HepG2 (cell line): ENCODE results near the gene POMT1. TPM values are rescaled to one million over a fixed set of nuclear protein-coding genes. Genes with fewer than 3 reads are reported as not detected.

Source experiments
- ATAC-seq: fragments of 200-7000 bp; cut with Tn5 transposase; 3 replicates; pipeline ENCODE4 v1.9.1; 2020; ENCODE audit warnings: mild to moderate bottlenecking, moderate library complexity
- BruUV-seq: library from RNA; stranded (reverse); fragments of 400-500 nt; replicated peaks from 2 replicates; lab custom pipeline; 2021; lab: Mats Ljungman, UMichigan
- CTCF ChIA-PET: fragments of 300-600 bp; formaldehyde crosslinking; extraction: SDS; loops from one replicate; lab custom pipeline; 2021; ENCODE audit warnings: low total read pairs, inconsistent platforms, low intra/inter-chr PET ratio; lab: Yijun Ruan, JAX
- POLR2A ChIA-PET: fragments of 350-600 bp; sonication (Branson Sonifier 250); formaldehyde crosslinking; loops from one replicate; lab custom pipeline; 2020; ENCODE audit warnings: antibody characterized with exemption, inconsistent platforms; lab: Yijun Ruan, JAX
- DNase-seq: peaks from one replicate; pipeline ENCODE4 v3.0.0-alpha.2; 2015; ENCODE audit warnings: low spot score
- FAIRE-seq: peaks from 3 replicates; lab custom pipeline; 2011; peaks lifted over from hg19 to GRCh38; lab: Jason Lieb, UNC
- H2AFZ ChIP-seq: one replicate; pipeline ENCODE4 v1.6.1; 2011; ENCODE audit warnings: low read length, inconsistent platforms
- H3K27ac ChIP-seq: fragments of 300-600 bp; 3 replicates; pipeline ENCODE4 v1.8.0; 2011; ENCODE audit warnings: mixed run types, mild to moderate bottlenecking, mixed read lengths, low read length, inconsistent platforms; ENCODE audit not compliant: insufficient read depth; ENCODE audit errors: extremely low read length
- H3K27me3 ChIP-seq, 2 experiments: fragments of 200-600 bp in 1 of 2; 2 replicates in 1 of 2; 3 replicates in 1 of 2; pipeline versions ENCODE4 v1.6.0 to v1.8.0; 2011; ENCODE audit warnings: low read length in 2 of 2, mild to moderate bottlenecking in 2 of 2, moderate library complexity in 2 of 2, inconsistent platforms in 1 of 2; ENCODE audit not compliant: insufficient read depth in 2 of 2, control insufficient read depth in 1 of 2
- H3K36me3 ChIP-seq, 2 experiments: fragments of 200-600 bp in 1 of 2; replicated peaks in 1 of 2; 2 replicates in 1 of 2; 3 replicates in 1 of 2; pipeline versions ENCODE4 v1.5.1 to v1.8.0; 2011; ENCODE audit warnings: low read length in 2 of 2, inconsistent platforms in 1 of 2; ENCODE audit not compliant: insufficient read depth in 2 of 2, control insufficient read depth in 1 of 2
- H3K4me1 ChIP-seq: 2 replicates; pipeline ENCODE4 v1.5.1; 2012; ENCODE audit warnings: low read length, inconsistent platforms; ENCODE audit not compliant: insufficient read depth
- H3K4me2 ChIP-seq: 2 replicates; pipeline ENCODE4 v1.6.0; 2011; ENCODE audit warnings: low read depth, low read length, inconsistent platforms
- H3K4me3 ChIP-seq, 3 experiments: fragments of 200-600 bp in 1 of 3; sonication (generic), shearing (Covaris generic) in 1 of 3; replicated peaks in 1 of 3; 2 replicates each; pipeline ENCODE4 v1.5.1; 2011 to 2016; ENCODE audit warnings: low read length in 3 of 3, inconsistent platforms in 2 of 3, low read depth in 2 of 3, mild to moderate bottlenecking in 2 of 3, control low read depth in 1 of 3, mixed read lengths in 1 of 3; ENCODE audit not compliant: insufficient read depth in 1 of 3
- H3K79me2 ChIP-seq: one replicate; pipeline ENCODE4 v1.6.1; 2011; ENCODE audit warnings: low read length, inconsistent platforms; ENCODE audit not compliant: insufficient read depth
- H3K9ac ChIP-seq: 2 replicates; pipeline ENCODE4 v1.6.0; 2011; ENCODE audit warnings: mild to moderate bottlenecking, low read depth, low read length, inconsistent platforms; ENCODE audit not compliant: insufficient read depth
- H3K9me3 ChIP-seq: 2 replicates; pipeline ENCODE4 v1.5.1; 2012; ENCODE audit warnings: mild to moderate bottlenecking, low read length
- H4K20me1 ChIP-seq: 2 replicates; pipeline ENCODE4 v1.6.0; 2011; ENCODE audit warnings: inconsistent platforms, mild to moderate bottlenecking, low read length, moderate library complexity; ENCODE audit not compliant: insufficient read depth
- AHDC1 ChIP-seq: sonication (generic); formaldehyde crosslinking; IDR thresholded peaks from 2 replicates; pipeline ENCODE4 v1.5.1; 2020; ENCODE audit warnings: mild to moderate bottlenecking, missing genetic modification reagents, borderline replicate concordance
- ISL2 ChIP-seq: sonication (generic); formaldehyde crosslinking; IDR thresholded peaks from 2 replicates; pipeline ENCODE4 v1.5.0; 2020; ENCODE audit warnings: missing genetic modification reagents
- NFE2 ChIP-seq: sonication (generic); formaldehyde crosslinking; IDR thresholded peaks from 2 replicates; pipeline ENCODE4 v1.4.0; 2020; ENCODE audit warnings: missing genetic modification reagents
- RBM22 ChIP-seq: fragments of 200-400 bp; formaldehyde crosslinking; optimal IDR thresholded peaks from 2 replicates; pipeline ENCODE3; 2017; ENCODE audit warnings: mild to moderate bottlenecking, low read length, moderate library complexity
- YY1 ChIP-seq: IDR thresholded peaks from 2 replicates; pipeline ENCODE4 v1.6.1; 2011; ENCODE audit warnings: low read length, low read depth, moderate library complexity, mild to moderate bottlenecking; ENCODE audit not compliant: insufficient read depth, insufficient replicate concordance
- ZBTB7A ChIP-seq: sonication (generic); formaldehyde crosslinking; IDR thresholded peaks from 2 replicates; pipeline ENCODE4 v1.8.0; 2022; ENCODE audit warnings: mild to moderate bottlenecking, missing genetic modification reagents
- ZHX2 ChIP-seq, 2 experiments: sonication (generic) in 1 of 2; formaldehyde crosslinking in 1 of 2; IDR thresholded peaks; 2 replicates each; pipeline versions ENCODE4 v1.6.1 to v1.9.0; 2014 to 2022; ENCODE audit warnings: antibody characterized with exemption in 1 of 2, borderline replicate concordance in 1 of 2, inconsistent platforms in 1 of 2, low read depth in 1 of 2, missing genetic modification reagents in 1 of 2
- ZNF33B ChIP-seq: sonication (generic); formaldehyde crosslinking; IDR thresholded peaks from 2 replicates; pipeline ENCODE4 v1.5.1; 2020; ENCODE audit warnings: mild to moderate bottlenecking, missing genetic modification reagents
- ZNF430 ChIP-seq: sonication (generic); formaldehyde crosslinking; IDR thresholded peaks from 2 replicates; pipeline ENCODE4 v1.9.0; 2021; ENCODE audit warnings: mild to moderate bottlenecking, missing genetic modification reagents
- ZNF501 ChIP-seq: sonication (generic); formaldehyde crosslinking; IDR thresholded peaks from 2 replicates; pipeline ENCODE4 v1.5.1; 2020; ENCODE audit warnings: mild to moderate bottlenecking, moderate library complexity, missing genetic modification reagents
- ZNF530 ChIP-seq: sonication (generic); formaldehyde crosslinking; IDR thresholded peaks from 2 replicates; pipeline ENCODE4 v1.5.0; 2020; ENCODE audit warnings: low read depth, mild to moderate bottlenecking, missing genetic modification reagents
- WGBS: methylation state at CpG from one replicate; pipeline ENCODE4 v1.1.6; 2017; ENCODE audit warnings: low lambda C conversion rate; 5-methylcytosine and 5-hydroxymethylcytosine counted together
- in situ Hi-C: cut with HindIII; loops from 2 replicates; pipeline ENCODE4 v1.10.0; 2017; ENCODE audit warnings: low pct_unique_long_range_greater_than_20kb; ENCODE audit not compliant: extremely low pct_ligation_motif_present
- intact Hi-C: fragments of 100-400 bp; cut with micrococcal nuclease; formaldehyde crosslinking; loops from one replicate; pipeline ENCODE4 v1.10.0; 2022; ENCODE audit not compliant: unreplicated experiment
- polyA plus RNA-seq, 8 experiments: library from polyadenylated mRNA; depleted of rRNA in 3 of 8; stranded (reverse) in 7 of 8; unstranded in 1 of 8; fragments of >200 nt; fragmentation: Illumina TruSeq in 4 of 8; extraction: Trizol in 4 of 8; gene quantifications; 2 replicates each; pipeline versions ENCODE4 v1.2.1 to v1.2.3, GENCODE V29; 2011 to 2016; ENCODE audit warnings: low read depth in 4 of 8, missing spikeins in 1 of 8, mixed read lengths in 1 of 8; ENCODE audit not compliant: insufficient read depth in 1 of 8
- total RNA-seq, 5 experiments: library from RNA; depleted of rRNA; stranded (reverse); fragments of >200 nt; fragmentation: Illumina TruSeq; extraction: Trizol; gene quantifications; 2 replicates each; pipeline ENCODE4 v1.2.3, GENCODE V29; 2016; ENCODE audit warnings: low read depth in 1 of 5

Gene POMT1
- total and polyA plus RNA-seq, 2 of the 13 experiments (the other 11 are each of a cell fraction or from before 2014, with no cell fraction given) = 21.6 to 22.7 TPM

GRCh38 chr9:131464354-131465000, 38.2 kb upstream of the POMT1 start:
- Histone ChIP-seq H3K79me2 (no peaks in the 10 kb centered on the region), H3K27ac (no peak overlapping the region), H3K4me1 (no peaks in the 10 kb centered on the region), H3K27me3 (no peaks in the 10 kb centered on the region), H2AFZ (no peak overlapping the region), H3K4me2 (no peak overlapping the region), H3K36me3 (peaks cover 42 to 86% of the 10 kb centered on the region in 2 experiments), H3K4me3 (no peak overlapping the region), H4K20me1 (no peaks in the 10 kb centered on the region), H3K9ac (no peak overlapping the region), H3K9me3 (no peaks in the 10 kb centered on the region)
- CTCF ChIA-PET = no interaction called here
- ATAC-seq (no peak), FAIRE-seq (no peak), DNase-seq (no peak)
- 98% methylated on average over 20 of the region's 24 CpGs for WGBS
- POLR2A ChIA-PET = interaction anchor here (1.2 kb wide), 1 partner anchor 91 kb away, joined by 3 read pairs; no protein-coding TSS in a partner anchor
- no TSS peak for BruUV-seq
- intact Hi-C loops (no loop called here), in situ Hi-C loops (no loop called here)
- TF ChIP-seq RBM22 (peak; percentile 82), ZNF530 (CRISPR knock-in tag) (no peak), YY1 (no peak), ZHX2 (IDR thresholded peaks at IDR 0.05; ENCODE audit: low read depth) (no peak), ZHX2 (CRISPR knock-in tag; IDR thresholded peaks at IDR 0.05; ENCODE audit: borderline replicate concordance) (no peak), ISL2 (CRISPR knock-in tag) (no peak), ZNF33B (no peak), NFE2 (CRISPR knock-in tag) (no peak), ZBTB7A (CRISPR knock-in tag) (no peak), ZNF430 (CRISPR knock-in tag) (no peak), ZNF501 (CRISPR knock-in tag) (no peak), AHDC1 (no peak)
